ENCODE results near the gene SLC16A3. TPM values are rescaled to one million over a fixed set of nuclear protein-coding genes. Genes with fewer than 3 reads are reported as not detected.

SLC16A3 gene
- total RNA-seq, 1 donor = 222 TPM

GRCh38 chr17:82287013-82287867 lies 58.4 kb downstream of the SLC16A3 start:
- DNase-seq (ENCODE audit: insufficient read length, low spot score, missing footprints) = peak; percentile 49
- Histone ChIP-seq H3K4me2 (ENCODE audit: insufficient read depth, low read length) (no peak overlapping the region), H3K9me3 (ENCODE audit: low read depth, low read length) (no peaks in the 10 kb centered on the region), H3K4me3 (ENCODE audit: insufficient read depth, low read length) (no peak overlapping the region), H3K79me2 (ENCODE audit: insufficient read depth, low read length) (no peaks in the 10 kb centered on the region), H2AFZ (ENCODE audit: low read length) (no peak overlapping the region), H3K27me3 (ENCODE audit: insufficient read depth, low read length) (no peaks in the 10 kb centered on the region), H3K36me3 (ENCODE audit: insufficient read depth, low read length) (no peaks in the 10 kb centered on the region), H3K27ac (ENCODE audit: low read depth, low read length) (no peak overlapping the region), H3K4me1 (ENCODE audit: insufficient read depth, low read length) (peaks cover 26% of the 10 kb centered on the region), H4K20me1 (ENCODE audit: insufficient read depth, low read length) (no peaks in the 10 kb centered on the region)
- no peak for TF ChIP-seq CTCF (IDR thresholded peaks at IDR 0.05; ENCODE audit: extremely low read depth, low read depth, low read length)

GRCh38 chr17:82287868-82288801 lies 59.3 kb downstream of the SLC16A3 start:
- Histone ChIP-seq H3K27ac (ENCODE audit: low read depth, low read length) (no peak overlapping the region), H3K27me3 (ENCODE audit: insufficient read depth, low read length) (no peaks in the 10 kb centered on the region), H2AFZ (ENCODE audit: low read length) (peak overlapping the region; percentile 20), H3K9me3 (ENCODE audit: low read depth, low read length) (no peaks in the 10 kb centered on the region), H4K20me1 (ENCODE audit: insufficient read depth, low read length) (no peaks in the 10 kb centered on the region), H3K4me1 (ENCODE audit: insufficient read depth, low read length) (peaks cover 17% of the 10 kb centered on the region), H3K4me3 (ENCODE audit: insufficient read depth, low read length) (no peak overlapping the region), H3K36me3 (ENCODE audit: insufficient read depth, low read length) (no peaks in the 10 kb centered on the region), H3K79me2 (ENCODE audit: insufficient read depth, low read length) (no peaks in the 10 kb centered on the region), H3K4me2 (ENCODE audit: insufficient read depth, low read length) (peak overlapping the region; percentile 1)
- TF ChIP-seq CTCF (IDR thresholded peaks at IDR 0.05; ENCODE audit: extremely low read depth, low read depth, low read length) = no peak
- DNase-seq (ENCODE audit: insufficient read length, low spot score, missing footprints) = peak; percentile 72

Other genes starting within 250 kb of the SLC16A3 start
- 13.8 and 18.8 TPM in 2 replicates for gene CENPX, start 206.2 kb upstream of the SLC16A3 start, total RNA-seq
- gene LRRC45, start 205.7 kb upstream of the SLC16A3 start, total RNA-seq = 12.1 and 13.4 TPM in 2 replicates
- gene RAC3, start 197.4 kb upstream of the SLC16A3 start, total RNA-seq = 0.59 and 1.8 TPM in 2 replicates
- 23.9 and 31.8 TPM in 2 replicates for gene DCXR, start 191.3 kb upstream of the SLC16A3 start, total RNA-seq
- gene RFNG, start 177.2 kb upstream of the SLC16A3 start, total RNA-seq = 46.3 and 52.7 TPM in 2 replicates
- 90.2 and 93.7 TPM in 2 replicates for gene GPS1, start 177.1 kb upstream of the SLC16A3 start, total RNA-seq
- 43.8 and 43.9 TPM in 2 replicates for gene DUS1L, start 163.2 kb upstream of the SLC16A3 start, total RNA-seq
- gene FASN, start 130.8 kb upstream of the SLC16A3 start, total RNA-seq = 120 and 142 TPM in 2 replicates
- gene CCDC57, start 16.2 kb upstream of the SLC16A3 start, total RNA-seq = 21.0 and 25.9 TPM in 2 replicates
- gene CSNK1D, start 44.7 kb downstream of the SLC16A3 start, total RNA-seq = 45.4 and 50.3 TPM in 2 replicates
- not detected in 2 replicates for gene CD7, start 88.6 kb downstream of the SLC16A3 start, total RNA-seq
- 5.8 and 11.5 TPM in 2 replicates for gene SECTM1, start 104.7 kb downstream of the SLC16A3 start, total RNA-seq
- under 0.01 and 0.29 TPM in 2 replicates for gene TEX19, start 130.2 kb downstream of the SLC16A3 start, total RNA-seq
- not detected in 2 replicates for gene UTS2R, start 142.7 kb downstream of the SLC16A3 start, total RNA-seq
- 13.0 and 20.3 TPM in 2 replicates for gene HEXD, start 189.3 kb downstream of the SLC16A3 start, total RNA-seq
- 25.3 and 27.4 TPM in 2 replicates for gene OGFOD3, start 189.5 kb downstream of the SLC16A3 start, total RNA-seq
- 72.4 and 75.1 TPM in 2 replicates for gene CYBC1, start 221.7 kb downstream of the SLC16A3 start, total RNA-seq
- gene NARF, start 229.7 kb downstream of the SLC16A3 start, total RNA-seq = 34.4 and 36.8 TPM in 2 replicates

Data from osteoblast (primary cell).